SK-N-SH (cell line): Measurements from ENCODE around the gene HEPHL1. TPM values are rescaled to one million over a fixed set of nuclear protein-coding genes. Genes with fewer than 3 reads are reported as not detected.

Experiments used
- CTCF ChIA-PET: fragments of 300-600, 350-600 bp; formaldehyde crosslinking; extraction: SDS; loops from one replicate; lab custom pipeline; 2021; lab: Yijun Ruan, JAX
- POLR2A ChIA-PET: fragments of 350-600 bp; sonication (Branson Sonifier 250); formaldehyde crosslinking; extraction: SDS; loops from one replicate; lab custom pipeline; 2020; ENCODE audit warnings: antibody characterized with exemption, inconsistent platforms; lab: Yijun Ruan, JAX
- DNase-seq: peaks from one replicate; pipeline ENCODE4 v3.0.0; 2012
- H2AFZ ChIP-seq: fragments of 200-600 bp; sonication (generic); 2 replicates; pipeline ENCODE4 v1.8.1; 2016; ENCODE audit warnings: antibody characterized with exemption, mild to moderate bottlenecking, low read depth
- H3F3A ChIP-seq: fragments of 200-600 bp; sonication (generic); replicated peaks from 2 replicates; pipeline ENCODE3; 2016; ENCODE audit warnings: antibody characterized with exemption, mild to moderate bottlenecking; ENCODE audit not compliant: insufficient read depth
- H3K27ac ChIP-seq, 2 experiments: fragments of 200-500 bp in 1 of 2; fragments of 200-600 bp in 1 of 2; sonication (Bioruptor generic) in 1 of 2; sonication (generic), shearing (Covaris generic) in 1 of 2; 2 replicates each; pipeline versions ENCODE4 v1.5.1 to v1.6.1; 2014 to 2016; ENCODE audit warnings: low read depth in 2 of 2, inconsistent platforms in 1 of 2, low read length in 1 of 2, mild to moderate bottlenecking in 1 of 2, mixed read lengths in 1 of 2
- H3K27me3 ChIP-seq: fragments of 200-600 bp; sonication (generic), shearing (Covaris generic); 2 replicates; pipeline ENCODE4 v1.6.1; 2016; ENCODE audit warnings: mixed run types; ENCODE audit not compliant: insufficient read depth
- H3K36me3 ChIP-seq, 2 experiments: fragments of 200-500 bp in 1 of 2; fragments of 200-600 bp in 1 of 2; sonication (Bioruptor generic) in 1 of 2; sonication (generic) in 1 of 2; replicated peaks in 1 of 2; 2 replicates each; pipeline versions ENCODE3 to v1.5.1; 2014 to 2016; ENCODE audit warnings: low read length in 1 of 2, mild to moderate bottlenecking in 1 of 2; ENCODE audit not compliant: insufficient read depth in 2 of 2, control insufficient read depth in 1 of 2
- H3K4me1 ChIP-seq, 2 experiments: fragments of 200-500 bp in 1 of 2; fragments of 200-600 bp in 1 of 2; sonication (Bioruptor generic) in 1 of 2; sonication (generic), shearing (Covaris generic) in 1 of 2; 2 replicates each; pipeline versions ENCODE4 v1.5.1 to v1.6.1; 2014 to 2016; ENCODE audit warnings: low read depth in 1 of 2, low read length in 1 of 2, mixed run types in 1 of 2; ENCODE audit not compliant: insufficient read depth in 2 of 2, control insufficient read depth in 1 of 2
- H3K4me2 ChIP-seq: fragments of 200-600 bp; sonication (generic), shearing (Covaris generic); 2 replicates; pipeline ENCODE4 v1.6.1; 2017; ENCODE audit warnings: mixed run types
- H3K4me3 ChIP-seq, 2 experiments: fragments of 200-500 bp in 1 of 2; fragments of 200-600 bp in 1 of 2; sonication (Bioruptor generic) in 1 of 2; sonication (generic), shearing (Covaris generic) in 1 of 2; 2 replicates each; pipeline versions ENCODE4 v1.5.1 to v1.8.1; 2014 to 2016; ENCODE audit warnings: low read depth in 2 of 2, inconsistent platforms in 1 of 2, low read length in 1 of 2, mild to moderate bottlenecking in 1 of 2, mixed read lengths in 1 of 2, moderate library complexity in 1 of 2
- H3K79me2 ChIP-seq: fragments of 200-600 bp; sonication (generic); 2 replicates; pipeline ENCODE4 v1.8.1; 2017; ENCODE audit warnings: mild to moderate bottlenecking; ENCODE audit not compliant: insufficient read depth
- H3K9ac ChIP-seq: fragments of 200-600 bp; sonication (generic); 2 replicates; pipeline ENCODE4 v1.6.1; 2017; ENCODE audit warnings: mixed run types
- H3K9me2 ChIP-seq: fragments of 200-600 bp; sonication (generic); 2 replicates; pipeline ENCODE4 v1.6.1; 2017; ENCODE audit warnings: mixed run types
- H3K9me3 ChIP-seq: fragments of 200-600 bp; sonication (generic); 2 replicates; pipeline ENCODE4 v1.6.1; 2017; ENCODE audit warnings: mixed run types, mild to moderate bottlenecking, moderate library complexity
- H4K20me1 ChIP-seq: fragments of 200-600 bp; sonication (generic); 2 replicates; pipeline ENCODE4 v1.6.1; 2017; ENCODE audit warnings: mild to moderate bottlenecking, mixed run types; ENCODE audit not compliant: insufficient read depth
- ELF1 ChIP-seq: IDR thresholded peaks from 2 replicates; pipeline ENCODE4 v1.4.0; 2012
- EZH2phosphoT487 ChIP-seq: fragments of 200-600 bp; sonication (generic); IDR thresholded peaks from 2 replicates; pipeline ENCODE4 v1.6.1; 2017; ENCODE audit warnings: low read depth, mixed run types, mild to moderate bottlenecking, antibody characterized with exemption, moderate library complexity, borderline replicate concordance
- FOSL2 ChIP-seq: IDR thresholded peaks from 2 replicates; pipeline ENCODE4 v1.4.0; 2012; ENCODE audit warnings: low read depth, mild to moderate bottlenecking, moderate library complexity, borderline replicate concordance
- FOXJ3 ChIP-seq: sonication (generic); formaldehyde crosslinking; IDR thresholded peaks from 2 replicates; pipeline ENCODE4 v1.5.1; 2020; ENCODE audit warnings: mild to moderate bottlenecking, missing genetic modification reagents
- MXI1 ChIP-seq: IDR thresholded peaks from 2 replicates; pipeline ENCODE4 v1.6.1; 2012; ENCODE audit warnings: mild to moderate bottlenecking, low read depth, low read length, improper control_type of control experiment
- NRF1 ChIP-seq: IDR thresholded peaks from 2 replicates; pipeline ENCODE4 v1.6.1; 2012; ENCODE audit warnings: low read depth, mild to moderate bottlenecking, low read length
- POLR2AphosphoS5 ChIP-seq: IDR thresholded peaks from 2 replicates; pipeline ENCODE4 v1.6.1; 2012; ENCODE audit warnings: low read depth, low read length
- RAD21 ChIP-seq: IDR thresholded peaks from 2 replicates; pipeline ENCODE4 v1.6.1; 2012; ENCODE audit warnings: mild to moderate bottlenecking, low read length
- RFX5 ChIP-seq: IDR thresholded peaks from 2 replicates; pipeline ENCODE4 v1.6.1; 2012; ENCODE audit warnings: mild to moderate bottlenecking, improper control_type of control experiment, low read length
- RXRA ChIP-seq: IDR thresholded peaks from 2 replicates; pipeline ENCODE4 v1.4.0; 2012; ENCODE audit warnings: low read depth, mild to moderate bottlenecking, borderline replicate concordance
- SIN3A ChIP-seq: IDR thresholded peaks from 2 replicates; pipeline ENCODE4 v1.6.1; 2012; ENCODE audit warnings: low read depth, mild to moderate bottlenecking, low read length, moderate library complexity, borderline replicate concordance
- SMC3 ChIP-seq: IDR thresholded peaks from 2 replicates; pipeline ENCODE4 v1.6.1; 2012; ENCODE audit warnings: low read depth, low read length, improper control_type of control experiment
- TCF12 ChIP-seq: IDR thresholded peaks from 2 replicates; pipeline ENCODE4 v1.4.0; 2012
- TEAD4 ChIP-seq: IDR thresholded peaks from 2 replicates; pipeline ENCODE4 v1.4.0; 2012; ENCODE audit warnings: mild to moderate bottlenecking, borderline replicate concordance; ENCODE audit not compliant: insufficient read depth
- YY1 ChIP-seq: IDR thresholded peaks from 2 replicates; pipeline ENCODE4 v1.4.0; 2012; ENCODE audit warnings: low read depth, mild to moderate bottlenecking
- WGBS: methylation state at CpG from one replicate; pipeline ENCODE4 v1.1.6; 2017; ENCODE audit warnings: low lambda C conversion rate; 5-methylcytosine and 5-hydroxymethylcytosine counted together
- polyA plus RNA-seq, 3 experiments: library from polyadenylated mRNA; depleted of rRNA; stranded (reverse); fragments of >200 nt; gene quantifications; 2 replicates each; pipeline ENCODE4 v1.2.3, GENCODE V29; 2012
- TF ChIP-seq, protein P1 (sequence below): fragments of 150-350 bp; IDR thresholded peaks from 2 replicates; pipeline ENCODE4 v1.6.1; 2016; ENCODE audit warnings: mild to moderate bottlenecking, low read depth, low read length
- TF ChIP-seq, protein P2 (sequence below): IDR thresholded peaks from 2 replicates; pipeline ENCODE4 v1.6.1; 2012; ENCODE audit warnings: mild to moderate bottlenecking, low read depth, low read length, moderate library complexity
- TF ChIP-seq, protein P3 (sequence below): IDR thresholded peaks from 2 replicates; pipeline ENCODE4 v1.4.0; 2012; ENCODE audit warnings: low read depth, borderline replicate concordance

HEPHL1 gene
- polyA plus RNA-seq, 1 of the 3 experiments (the other 2 are of a cell fraction): not detected

DNA sequence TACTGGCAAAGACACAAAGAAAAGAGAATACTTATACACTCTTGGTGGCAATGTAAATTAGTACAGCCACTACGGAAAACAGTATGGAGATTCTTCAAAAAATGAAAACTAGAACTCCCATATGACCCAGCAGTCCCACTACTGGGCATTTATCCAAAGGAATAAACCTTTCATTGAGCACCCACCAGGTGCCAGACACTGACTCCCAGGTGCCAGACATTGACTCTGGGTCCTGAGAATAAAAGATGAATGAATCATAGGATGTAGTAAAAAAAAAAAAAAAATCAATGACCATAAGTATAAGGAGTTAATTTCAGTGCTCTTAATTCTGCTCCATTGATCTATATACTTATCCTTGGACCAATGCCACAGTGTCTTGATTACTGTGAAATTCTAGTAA is 28.2 kb downstream of the HEPHL1 start (continued):
- TF ChIP-seq, protein P1, sequence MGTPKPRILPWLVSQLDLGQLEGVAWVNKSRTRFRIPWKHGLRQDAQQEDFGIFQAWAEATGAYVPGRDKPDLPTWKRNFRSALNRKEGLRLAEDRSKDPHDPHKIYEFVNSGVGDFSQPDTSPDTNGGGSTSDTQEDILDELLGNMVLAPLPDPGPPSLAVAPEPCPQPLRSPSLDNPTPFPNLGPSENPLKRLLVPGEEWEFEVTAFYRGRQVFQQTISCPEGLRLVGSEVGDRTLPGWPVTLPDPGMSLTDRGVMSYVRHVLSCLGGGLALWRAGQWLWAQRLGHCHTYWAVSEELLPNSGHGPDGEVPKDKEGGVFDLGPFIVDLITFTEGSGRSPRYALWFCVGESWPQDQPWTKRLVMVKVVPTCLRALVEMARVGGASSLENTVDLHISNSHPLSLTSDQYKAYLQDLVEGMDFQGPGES: no peak
- TF ChIP-seq MXI1: no peak
- TF ChIP-seq SIN3A: no peak
- TF ChIP-seq EZH2phosphoT487: no peak
- TF ChIP-seq YY1: no peak
- TF ChIP-seq, protein P2, sequence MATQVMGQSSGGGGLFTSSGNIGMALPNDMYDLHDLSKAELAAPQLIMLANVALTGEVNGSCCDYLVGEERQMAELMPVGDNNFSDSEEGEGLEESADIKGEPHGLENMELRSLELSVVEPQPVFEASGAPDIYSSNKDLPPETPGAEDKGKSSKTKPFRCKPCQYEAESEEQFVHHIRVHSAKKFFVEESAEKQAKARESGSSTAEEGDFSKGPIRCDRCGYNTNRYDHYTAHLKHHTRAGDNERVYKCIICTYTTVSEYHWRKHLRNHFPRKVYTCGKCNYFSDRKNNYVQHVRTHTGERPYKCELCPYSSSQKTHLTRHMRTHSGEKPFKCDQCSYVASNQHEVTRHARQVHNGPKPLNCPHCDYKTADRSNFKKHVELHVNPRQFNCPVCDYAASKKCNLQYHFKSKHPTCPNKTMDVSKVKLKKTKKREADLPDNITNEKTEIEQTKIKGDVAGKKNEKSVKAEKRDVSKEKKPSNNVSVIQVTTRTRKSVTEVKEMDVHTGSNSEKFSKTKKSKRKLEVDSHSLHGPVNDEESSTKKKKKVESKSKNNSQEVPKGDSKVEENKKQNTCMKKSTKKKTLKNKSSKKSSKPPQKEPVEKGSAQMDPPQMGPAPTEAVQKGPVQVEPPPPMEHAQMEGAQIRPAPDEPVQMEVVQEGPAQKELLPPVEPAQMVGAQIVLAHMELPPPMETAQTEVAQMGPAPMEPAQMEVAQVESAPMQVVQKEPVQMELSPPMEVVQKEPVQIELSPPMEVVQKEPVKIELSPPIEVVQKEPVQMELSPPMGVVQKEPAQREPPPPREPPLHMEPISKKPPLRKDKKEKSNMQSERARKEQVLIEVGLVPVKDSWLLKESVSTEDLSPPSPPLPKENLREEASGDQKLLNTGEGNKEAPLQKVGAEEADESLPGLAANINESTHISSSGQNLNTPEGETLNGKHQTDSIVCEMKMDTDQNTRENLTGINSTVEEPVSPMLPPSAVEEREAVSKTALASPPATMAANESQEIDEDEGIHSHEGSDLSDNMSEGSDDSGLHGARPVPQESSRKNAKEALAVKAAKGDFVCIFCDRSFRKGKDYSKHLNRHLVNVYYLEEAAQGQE: no peak
- no peak for TF ChIP-seq SMC3

DNA sequence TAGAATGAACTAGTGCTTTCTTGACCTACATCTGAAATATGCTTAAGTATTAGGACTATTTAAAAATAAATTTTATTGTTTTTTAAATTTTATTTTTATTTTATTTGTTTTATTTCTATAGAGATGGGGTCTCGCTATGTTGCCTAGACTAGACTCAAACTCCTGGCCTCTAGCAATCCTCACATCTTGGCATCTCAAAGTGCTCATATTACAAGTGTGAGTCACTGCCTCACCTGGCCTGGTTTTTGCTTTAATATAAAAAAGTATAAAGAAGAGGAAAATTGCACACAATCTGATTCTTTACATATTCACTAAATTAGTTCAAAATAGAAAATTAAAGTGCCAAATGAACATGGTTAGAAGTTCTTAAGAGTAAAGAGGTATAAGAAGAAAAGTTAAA is 37.5 kb downstream of the HEPHL1 start:
- 61% methylated on average over 1 of the region's 1 CpG for WGBS
- TF ChIP-seq SIN3A: no peak
- no peak for TF ChIP-seq ELF1
- TF ChIP-seq EZH2phosphoT487: no peak
- no peak for TF ChIP-seq RAD21
- no peak for TF ChIP-seq NRF1
- TF ChIP-seq RXRA: no peak
- no peak for TF ChIP-seq TEAD4
- TF ChIP-seq MXI1: no peak
- TF ChIP-seq, protein P1: no peak
- TF ChIP-seq, protein P3, sequence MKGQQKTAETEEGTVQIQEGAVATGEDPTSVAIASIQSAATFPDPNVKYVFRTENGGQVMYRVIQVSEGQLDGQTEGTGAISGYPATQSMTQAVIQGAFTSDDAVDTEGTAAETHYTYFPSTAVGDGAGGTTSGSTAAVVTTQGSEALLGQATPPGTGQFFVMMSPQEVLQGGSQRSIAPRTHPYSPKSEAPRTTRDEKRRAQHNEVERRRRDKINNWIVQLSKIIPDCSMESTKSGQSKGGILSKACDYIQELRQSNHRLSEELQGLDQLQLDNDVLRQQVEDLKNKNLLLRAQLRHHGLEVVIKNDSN: no peak
- no peak for TF ChIP-seq POLR2AphosphoS5
- TF ChIP-seq, protein P2: no peak
- no peak for TF ChIP-seq TCF12
- no peak for TF ChIP-seq FOXJ3 (CRISPR knock-in tag)
- TF ChIP-seq FOSL2: no peak
- TF ChIP-seq RFX5: no peak
- Histone ChIP-seq H3K4me1 (no peaks in the 10 kb centered on the region), H2AFZ (no peak overlapping the region), H3K27ac (no peak overlapping the region), H3K4me3 (no peak overlapping the region), H3K9ac (no peak overlapping the region), H4K20me1 (no peaks in the 10 kb centered on the region), H3F3A (no peaks in the 10 kb centered on the region), H3K36me3 (no peaks in the 10 kb centered on the region), H3K4me2 (no peak overlapping the region), H3K27me3 (no peaks in the 10 kb centered on the region; the same call in 1 of the 2 replicates), H3K79me2 (no peaks in the 10 kb centered on the region), H3K9me3 (no peaks in the 10 kb centered on the region), H3K9me2 (no peaks in the 10 kb centered on the region)
- no peak for DNase-seq
- POLR2A ChIA-PET: no interaction called here
- CTCF ChIA-PET: no interaction called here
